Keratinocyte (primary cell): ENCODE measurements around the gene BDKRB2. TPM values are rescaled to one million over a fixed set of nuclear protein-coding genes. Genes with fewer than 3 reads are reported as not detected.

Source experiments
- DNase-seq: peaks from one replicate; pipeline ENCODE4 v3.0.0-alpha.2; 2011; ENCODE audit warnings: low read depth, missing footprints, low spot score
- FAIRE-seq: peaks from 2 replicates; lab custom pipeline; 2011; peaks lifted over from hg19 to GRCh38; lab: Jason Lieb, UNC
- H2AFZ ChIP-seq: 2 replicates; pipeline ENCODE4 v1.6.0; 2012; ENCODE audit warnings: low read length, control low read depth, inconsistent platforms; ENCODE audit not compliant: control insufficient read depth
- H3K27ac ChIP-seq: 2 replicates; pipeline ENCODE4 v1.5.1; 2011; ENCODE audit warnings: low read length; ENCODE audit not compliant: control insufficient read depth, insufficient read depth
- H3K27me3 ChIP-seq: 3 replicates; pipeline ENCODE4 v1.6.0; 2011; ENCODE audit warnings: low read length; ENCODE audit not compliant: control insufficient read depth, insufficient read depth; ENCODE audit errors: extremely low read depth
- H3K36me3 ChIP-seq, 2 experiments: 2 replicates in 1 of 2; 3 replicates in 1 of 2; pipeline ENCODE4 v1.5.1; 2011; ENCODE audit warnings: low read length in 2 of 2, mild to moderate bottlenecking in 1 of 2; ENCODE audit not compliant: control insufficient read depth in 2 of 2, insufficient read depth in 2 of 2; ENCODE audit errors: extremely low read depth in 1 of 2
- H3K4me1 ChIP-seq: 3 replicates; pipeline ENCODE4 v1.5.1; 2011; ENCODE audit warnings: low read length; ENCODE audit not compliant: control insufficient read depth, insufficient read depth; ENCODE audit errors: extremely low read depth
- H3K4me2 ChIP-seq: 3 replicates; pipeline ENCODE4 v1.6.0; 2011; ENCODE audit warnings: low read depth, low read length; ENCODE audit not compliant: control insufficient read depth, insufficient read depth; ENCODE audit errors: extremely low read depth
- H3K4me3 ChIP-seq, 3 experiments: fragments of 200-600 bp in 1 of 3; sonication (generic) in 1 of 3; 2 replicates in 2 of 3; 3 replicates in 1 of 3; pipeline ENCODE4 v1.5.1; 2011 to 2016; ENCODE audit warnings: low read length in 3 of 3, mild to moderate bottlenecking in 3 of 3, control low read depth in 2 of 3, inconsistent platforms in 1 of 3, low read depth in 1 of 3, mixed read lengths in 1 of 3, mixed run types in 1 of 3, moderate library complexity in 1 of 3; ENCODE audit not compliant: control insufficient read depth in 2 of 3, insufficient read depth in 2 of 3; ENCODE audit errors: extremely low read depth in 1 of 3
- H3K79me2 ChIP-seq: 2 replicates; pipeline ENCODE4 v1.6.0; 2012; ENCODE audit warnings: low read length; ENCODE audit not compliant: control insufficient read depth, insufficient read depth
- H3K9ac ChIP-seq: 3 replicates; pipeline ENCODE4 v1.6.0; 2011; ENCODE audit warnings: low read length; ENCODE audit not compliant: control insufficient read depth, insufficient read depth; ENCODE audit errors: extremely low read depth
- H3K9me1 ChIP-seq: 3 replicates; pipeline ENCODE4 v1.6.0; 2011; ENCODE audit warnings: low read length; ENCODE audit not compliant: control insufficient read depth, insufficient read depth; ENCODE audit errors: extremely low read depth
- H3K9me3 ChIP-seq: 2 replicates; pipeline ENCODE4 v1.5.1; 2012; ENCODE audit warnings: low read depth, low read length; ENCODE audit not compliant: control insufficient read depth
- H4K20me1 ChIP-seq: 3 replicates; pipeline ENCODE4 v1.6.0; 2011; ENCODE audit warnings: low read length; ENCODE audit not compliant: control insufficient read depth, insufficient read depth; ENCODE audit errors: extremely low read depth
- CTCF ChIP-seq, 3 experiments: IDR thresholded peaks in 1 of 3; conservative IDR thresholded peaks in 1 of 3; optimal IDR thresholded peaks in 1 of 3; 2 replicates in 2 of 3; 3 replicates in 1 of 3; pipeline versions ENCODE3 to v1.5.1; 2011; ENCODE audit warnings: low read length in 3 of 3, mild to moderate bottlenecking in 3 of 3, moderate library complexity in 2 of 3, control low read depth in 1 of 3, inconsistent platforms in 1 of 3; ENCODE audit not compliant: insufficient read depth in 2 of 3; ENCODE audit errors: extremely low read depth in 1 of 3
- EZH2 ChIP-seq: IDR thresholded peaks from one replicate; pipeline ENCODE4 v1.6.1; 2012; ENCODE audit warnings: inconsistent platforms, mild to moderate bottlenecking, low read length, moderate library complexity
- dilution Hi-C: fragments of 300-500 bp; cut with MboI; formaldehyde crosslinking; loops from one replicate; pipeline ENCODE4 v1.7.0; 2020; ENCODE audit warnings: low sequenced_read_pairs; ENCODE audit not compliant: extremely low pct_ligation_motif_present
- polyA plus RNA-seq, 5 experiments: library from polyadenylated mRNA; depleted of rRNA in 3 of 5; stranded (reverse) in 3 of 5; stranded (forward) in 1 of 5; unstranded in 1 of 5; fragments of >200 nt; gene quantifications; 1 replicate in 1 of 5; 2 replicates in 3 of 5; 3 replicates in 1 of 5; pipeline versions ENCODE4 v1.2.1 to v1.2.3, GENCODE V29; 2011 to 2012; ENCODE audit warnings: missing spikeins in 2 of 5, low read depth in 1 of 5, low replicate concordance in 1 of 5

Gene BDKRB2
- polyA plus RNA-seq, 1 donor (not counting 4 experiments of a cell fraction or from before 2014, with no cell fraction given): 13.2 TPM

GRCh38 chr14:96180043-96180874 lies 24.4 kb upstream of the BDKRB2 start:
- TF ChIP-seq EZH2 (no peak), CTCF (optimal IDR thresholded peaks at IDR 0.05 in 1 of 3, IDR thresholded peaks at IDR 0.05 in 1 of 3, conservative IDR thresholded peaks at IDR 0.05 in 1 of 3; ENCODE audit: extremely low read depth in 1 of 3, insufficient read depth in 2 of 3, low read length in 3 of 3) (no peak)
- FAIRE-seq (no peak), DNase-seq (no peak)
- Histone ChIP-seq H3K4me2 (no peak overlapping the region), H3K27me3 (peaks cover under 1% of the 10 kb centered on the region), H3K27ac (no peak overlapping the region), H3K4me1 (peaks cover 22% of the 10 kb centered on the region), H4K20me1 (no peaks in the 10 kb centered on the region), H3K9me1 (no peaks in the 10 kb centered on the region), H3K9me3 (no peaks in the 10 kb centered on the region), H3K4me3 (no peak overlapping the region), H3K9ac (no peak overlapping the region), H3K79me2 (no peaks in the 10 kb centered on the region), H2AFZ (no peak overlapping the region), H3K36me3 (no peaks in the 10 kb centered on the region)
- dilution Hi-C loops: no loop called here

GRCh38 chr14:96181186-96182056 lies 23.2 kb upstream of the BDKRB2 start:
- Histone ChIP-seq H3K4me3 (no peak overlapping the region), H3K4me1 (peaks cover 22% of the 10 kb centered on the region), H4K20me1 (no peaks in the 10 kb centered on the region), H3K27ac (no peak overlapping the region), H3K9me1 (no peaks in the 10 kb centered on the region), H3K27me3 (peaks cover 9% of the 10 kb centered on the region), H3K9me3 (no peaks in the 10 kb centered on the region), H2AFZ (no peak overlapping the region), H3K36me3 (no peaks in the 10 kb centered on the region), H3K4me2 (no peak overlapping the region), H3K79me2 (no peaks in the 10 kb centered on the region), H3K9ac (no peak overlapping the region)
- FAIRE-seq: no peak
- DNase-seq: no peak
- TF ChIP-seq EZH2: no peak
- no peak for TF ChIP-seq CTCF (optimal IDR thresholded peaks at IDR 0.05 in 1 of 3, IDR thresholded peaks at IDR 0.05 in 1 of 3, conservative IDR thresholded peaks at IDR 0.05 in 1 of 3; ENCODE audit: extremely low read depth in 1 of 3, insufficient read depth in 2 of 3, low read length in 3 of 3)
- dilution Hi-C loops: no loop called here
